A549 (cell line): ENCODE measurements around the gene HGS. TPM values are rescaled to one million over a fixed set of nuclear protein-coding genes. Genes with fewer than 3 reads are reported as not detected.

Experiments used
- ATAC-seq, 2 experiments: fragments of 200-7000 bp in 1 of 2; fragments of >200 bp in 1 of 2; cut with Nextera tagmentation in 1 of 2; cut with Tn5 transposase in 1 of 2; 3 replicates each; pipeline versions ENCODE4 v1.8.0 to v1.9.1; 2018 to 2020; ENCODE audit warnings: mild to moderate bottlenecking in 1 of 2, moderate library complexity in 1 of 2
- CTCF ChIA-PET: fragments of 300-600 bp; sonication (Branson Sonifier 250); formaldehyde crosslinking; extraction: SDS; loops from one replicate; lab custom pipeline; 2021; ENCODE audit warnings: antibody characterized with exemption, inconsistent platforms; lab: Yijun Ruan, JAX
- POLR2A ChIA-PET: fragments of 350-600 bp; formaldehyde crosslinking; extraction: SDS; loops from one replicate; lab custom pipeline; 2021; ENCODE audit warnings: antibody characterized with exemption, inconsistent platforms; lab: Yijun Ruan, JAX
- DNase-seq, 2 experiments: peaks; one replicate each; pipeline versions ENCODE4 v3.0.0 to v3.0.0-alpha.2; 2011 to 2016; ENCODE audit warnings: low read depth in 1 of 2, low spot score in 1 of 2
- FAIRE-seq: peaks from 2 replicates; lab custom pipeline; 2011; peaks lifted over from hg19 to GRCh38; lab: Jason Lieb, UNC
- H3K27ac ChIP-seq, 2 experiments: fragments of >200 bp; sonication (Bioruptor Twin); formaldehyde crosslinking; 3 replicates each; pipeline ENCODE4 v1.5.1; 2016 to 2017
- H3K4me1 ChIP-seq: fragments of >200 bp; sonication (Bioruptor Twin); formaldehyde crosslinking; 3 replicates; pipeline ENCODE4 v1.6.1; 2016
- H3K4me2 ChIP-seq: fragments of >200 bp; sonication (Bioruptor Twin); formaldehyde crosslinking; 3 replicates; pipeline ENCODE4 v1.6.1; 2016
- H3K4me3 ChIP-seq: fragments of >200 bp; sonication (Bioruptor Twin); formaldehyde crosslinking; 3 replicates; pipeline ENCODE4 v1.5.1; 2016
- H3K9me3 ChIP-seq: fragments of >200 bp; sonication (Bioruptor Twin); formaldehyde crosslinking; 3 replicates; pipeline ENCODE4 v1.6.1; 2016
- CBX2 ChIP-seq: fragments of 200-600 bp; sonication (generic); IDR thresholded peaks from 2 replicates; pipeline ENCODE4 v1.6.1; 2016; ENCODE audit warnings: low read depth, mild to moderate bottlenecking, borderline replicate concordance
- CBX8 ChIP-seq: fragments of 200-600 bp; sonication (generic); IDR thresholded peaks from 2 replicates; pipeline ENCODE4 v1.6.1; 2016
- CHD2 ChIP-seq: fragments of 150-350 bp; IDR thresholded peaks from 2 replicates; pipeline ENCODE4 v1.6.1; 2014; ENCODE audit warnings: low read length; ENCODE audit not compliant: partially characterized antibody
- CTCF ChIP-seq: fragments of >200 bp; sonication (Bioruptor Twin); formaldehyde crosslinking; IDR thresholded peaks from 3 replicates; pipeline ENCODE4 v1.5.1; 2016
- EHF ChIP-seq: fragments of 250-450 bp; sonication (Bioruptor Pico); IDR thresholded peaks from 2 replicates; pipeline ENCODE4 v1.5.0; 2020; ENCODE audit warnings: mild to moderate bottlenecking
- ELK1 ChIP-seq: fragments of 150-350 bp; IDR thresholded peaks from 2 replicates; pipeline ENCODE4 v1.6.1; 2014; ENCODE audit warnings: low read depth, mild to moderate bottlenecking, low read length
- FOSB ChIP-seq: fragments of 250-450 bp; sonication (Bioruptor Pico); IDR thresholded peaks from 2 replicates; pipeline ENCODE4 v1.5.0; 2020; ENCODE audit warnings: mild to moderate bottlenecking, moderate library complexity
- HES2 ChIP-seq: fragments of >200 bp; sonication (Bioruptor Twin); formaldehyde crosslinking; IDR thresholded peaks from 2 replicates; pipeline ENCODE4 v1.6.1; 2016
- HOXA7 ChIP-seq: fragments of 250-450 bp; sonication (Bioruptor Pico); IDR thresholded peaks from 2 replicates; pipeline ENCODE4 v1.5.0; 2020; ENCODE audit warnings: mild to moderate bottlenecking, moderate library complexity
- HOXB5 ChIP-seq: fragments of 250-450 bp; sonication (Bioruptor Pico); IDR thresholded peaks from 2 replicates; pipeline ENCODE4 v1.5.0; 2020; ENCODE audit warnings: mild to moderate bottlenecking, moderate library complexity
- KDM1A ChIP-seq: fragments of 200-600 bp; sonication (generic); IDR thresholded peaks from 2 replicates; pipeline ENCODE4 v1.6.1; 2016; ENCODE audit warnings: low read depth, mild to moderate bottlenecking
- KDM5A ChIP-seq: fragments of 200-600 bp; sonication (generic); IDR thresholded peaks from 2 replicates; pipeline ENCODE4 v1.6.1; 2016; ENCODE audit warnings: antibody characterized with exemption, mild to moderate bottlenecking
- MAFK ChIP-seq: fragments of 450-650 bp; IDR thresholded peaks from 2 replicates; pipeline ENCODE4 v1.6.1; 2014; ENCODE audit not compliant: partially characterized antibody
- MAZ ChIP-seq: fragments of 150-350 bp; IDR thresholded peaks from 2 replicates; pipeline ENCODE4 v1.6.1; 2014; ENCODE audit warnings: antibody characterized with exemption, low read depth, low read length, borderline replicate concordance
- MYC ChIP-seq: IDR thresholded peaks from 2 replicates; pipeline ENCODE4 v1.6.1; 2012; ENCODE audit warnings: mild to moderate bottlenecking, inconsistent platforms, low read length, improper control_type of control experiment, borderline replicate concordance
- NFE2L2 ChIP-seq: fragments of 150-350 bp; conservative IDR thresholded peaks from 2 replicates; pipeline ENCODE4 v1.6.1; 2014; ENCODE audit warnings: low read length
- NPAS2 ChIP-seq: fragments of 250-450 bp; sonication (Bioruptor Pico); IDR thresholded peaks from 2 replicates; pipeline ENCODE4 v1.8.0; 2022; ENCODE audit warnings: mild to moderate bottlenecking, moderate library complexity, borderline replicate concordance
- PHF8 ChIP-seq: fragments of 200-600 bp; sonication (generic); IDR thresholded peaks from 2 replicates; pipeline ENCODE4 v1.6.1; 2016; ENCODE audit warnings: low read depth, mild to moderate bottlenecking, antibody characterized with exemption, moderate library complexity, borderline replicate concordance
- POLR2A ChIP-seq: IDR thresholded peaks from 2 replicates; pipeline ENCODE4 v1.6.1; 2012; ENCODE audit warnings: mild to moderate bottlenecking, low read length
- RARB ChIP-seq: fragments of 250-450 bp; sonication (Bioruptor Pico); IDR thresholded peaks from 2 replicates; pipeline ENCODE4 v1.8.0; 2021; ENCODE audit warnings: mild to moderate bottlenecking, moderate library complexity
- RCOR1 ChIP-seq: fragments of 150-350 bp; IDR thresholded peaks from 2 replicates; pipeline ENCODE4 v1.6.1; 2014; ENCODE audit warnings: antibody characterized with exemption, low read length, low read depth
- SREBF2 ChIP-seq: fragments of 450-650 bp; IDR thresholded peaks from 2 replicates; pipeline ENCODE4 v1.6.1; 2014; ENCODE audit warnings: mild to moderate bottlenecking, moderate library complexity
- TP53 ChIP-seq: fragments of 250-450 bp; sonication (Bioruptor Pico); IDR thresholded peaks from 2 replicates; pipeline ENCODE4 v1.5.0; 2021; ENCODE audit warnings: mild to moderate bottlenecking, moderate library complexity
- USF2 ChIP-seq: fragments of 450-650 bp; IDR thresholded peaks from 2 replicates; pipeline ENCODE4 v1.6.1; 2014; ENCODE audit warnings: antibody characterized with exemption
- ZC3H11A ChIP-seq: fragments of 450-650 bp; IDR thresholded peaks from 2 replicates; pipeline ENCODE4 v1.6.1; 2014; ENCODE audit warnings: antibody characterized with exemption, mild to moderate bottlenecking
- ZNF302 ChIP-seq: fragments of 250-450 bp; sonication (Bioruptor Pico); IDR thresholded peaks from 2 replicates; pipeline ENCODE4 v1.9.0; 2021; ENCODE audit warnings: inconsistent platforms, mild to moderate bottlenecking, moderate library complexity
- ZSCAN20 ChIP-seq: fragments of 250-450 bp; sonication (Bioruptor Pico); IDR thresholded peaks from 2 replicates; pipeline ENCODE4 v1.8.0; 2022; ENCODE audit warnings: mild to moderate bottlenecking, moderate library complexity
- WGBS: methylation state at CpG from one replicate; pipeline ENCODE4 v1.1.6; 2017; ENCODE audit errors: missing lambda C conversion rate; 5-methylcytosine and 5-hydroxymethylcytosine counted together
- polyA plus RNA-seq, 4 experiments: library from polyadenylated mRNA; depleted of rRNA in 3 of 4; stranded (reverse); fragments of >200 nt; fragmentation: RNase III in 1 of 4; extraction: RNeasy Plus Mini Kit Qiagen cat#74134 plus additional on column Dnase treatment in 1 of 4; gene quantifications; 2 replicates in 3 of 4; 3 replicates in 1 of 4; pipeline ENCODE4 v1.2.3, GENCODE V29; 2011 to 2017

HGS gene
- polyA plus RNA-seq, 2 of the 4 experiments (the other 2 are of a cell fraction): 85.9 to 130 TPM

- FAIRE-seq (no peak), DNase-seq (no peak), ATAC-seq (no peak)
- ChIA-PET POLR2A (no interaction called here), CTCF (interaction anchor here (1.2 to 1.5 kb wide), 4 partner anchors 8 to 169 kb away, joined by 3 to 6 read pairs (median 5); no protein-coding TSS in a partner anchor)
- 90% methylated on average over 41 of the region's 41 CpGs for WGBS
- no peak overlapping the region for H3K27ac ChIP-seq
- H3K9me3 ChIP-seq: no peaks in the 10 kb centered on the region
- H3K4me3 ChIP-seq: no peak overlapping the region
- H3K4me2 ChIP-seq: no peak overlapping the region
- TF ChIP-seq HES2 (no peak), EHF (no peak), TP53 (CRISPR knock-in tag) (no peak), ELK1 (no peak), CTCF (no peak), ZSCAN20 (CRISPR knock-in tag) (no peak), KDM5A (no peak), KDM1A (no peak), HOXB5 (CRISPR knock-in tag) (no peak), NFE2L2 (no peak), RCOR1 (no peak), SREBF2 (no peak), ZNF302 (CRISPR knock-in tag) (no peak)
- peaks cover 11% of the 10 kb centered on the region for H3K4me1 ChIP-seq
These were observed 4.1 kb downstream of the HGS start for GRCh38 chr17:81687770-81688541.

GRCh38 chr17:81688616-81689015 is 4.8 kb downstream of the HGS start:
- Histone ChIP-seq H3K27ac (no peak overlapping the region), H3K4me3 (no peak overlapping the region), H3K4me2 (no peak overlapping the region), H3K9me3 (no peaks in the 10 kb centered on the region), H3K4me1 (peaks cover 11% of the 10 kb centered on the region)
- ChIA-PET POLR2A (no interaction called here), CTCF (no interaction called here)
- TF ChIP-seq MAFK (no peak), CBX2 (no peak), POLR2A (no peak), RARB (no peak), PHF8 (no peak), CBX8 (no peak), FOSB (no peak), NFE2L2 (no peak), HOXB5 (CRISPR knock-in tag) (no peak), ZC3H11A (no peak), ELK1 (no peak), MYC (no peak), MAZ (no peak), CHD2 (no peak), NPAS2 (CRISPR knock-in tag) (no peak), HOXA7 (CRISPR knock-in tag) (no peak), CTCF (no peak), USF2 (no peak)
- FAIRE-seq (no peak), ATAC-seq (no peak), DNase-seq (no peak)
- whole genome bisulfite sequencing: 95% methylated on average over 14 of the region's 14 CpGs
